Measurements from ENCODE around the gene CD200. TPM values are rescaled to one million over a fixed set of nuclear protein-coding genes. Genes with fewer than 3 reads are reported as not detected.
"Not testable (repeated sequence)": the region's sequence is repeated elsewhere in the genome, so short reads cannot be mapped to it uniquely, and the experiment has no call there.

The CD200 gene
- total RNA-seq, 4 donors from 2014 or later = 3.7 to 15.4 (median 7.1) TPM

- Histone ChIP-seq H3K27me3 (no peaks in the 10 kb centered on the region), H3K4me1 (peaks cover 0 to 4% (median 0%) of the 10 kb centered on the region in 4 donors), H3K9me3 (no peaks in the 10 kb centered on the region), H3K4me3 (no peak overlapping the region), H3K27ac (no peak overlapping the region), H3K36me3 (no peaks in the 10 kb centered on the region)
- TF ChIP-seq POLR2A (IDR thresholded peaks at IDR 0.05) (no peak), CTCF (IDR thresholded peaks at IDR 0.05) (no peak)
- no peak for DNase-seq
Measured at GRCh38 chr3:112395181-112395895, 62.4 kb downstream of the CD200 start.

- no peak overlapping the region for H3K27ac ChIP-seq
- H3K36me3 ChIP-seq = no peaks in the 10 kb centered on the region
- DNase-seq = no peak
- H3K9me3 ChIP-seq = no peaks in the 10 kb centered on the region
- TF ChIP-seq CTCF (IDR thresholded peaks at IDR 0.05) (no peak), POLR2A (IDR thresholded peaks at IDR 0.05) (no peak)
- peaks cover 0 to 4% (median 0%) of the 10 kb centered on the region in 4 donors for H3K4me1 ChIP-seq
- no peaks in the 10 kb centered on the region for H3K27me3 ChIP-seq
- no peak overlapping the region for H3K4me3 ChIP-seq
Measured at GRCh38 chr3:112395896-112396290, 62.9 kb downstream of the CD200 start.

GRCh38 chr3:112397556-112397955 is 64.6 kb downstream of the CD200 start:
- H3K4me1 ChIP-seq = peaks cover 0 to 4% (median 0%) of the 10 kb centered on the region in 4 donors
- H3K27ac ChIP-seq = no peak overlapping the region
- TF ChIP-seq POLR2A (IDR thresholded peaks at IDR 0.05) (no peak), CTCF (IDR thresholded peaks at IDR 0.05) (no peak)
- no peak for DNase-seq
- no peaks in the 10 kb centered on the region for H3K27me3 ChIP-seq
- no peaks in the 10 kb centered on the region for H3K9me3 ChIP-seq
- no peaks in the 10 kb centered on the region for H3K36me3 ChIP-seq
- H3K4me3 ChIP-seq = no peak overlapping the region

- TF ChIP-seq POLR2A (IDR thresholded peaks at IDR 0.05) (no peak), CTCF (IDR thresholded peaks at IDR 0.05) (no peak)
- H3K27ac ChIP-seq = no peak overlapping the region
Measured at GRCh38 chr3:112399064-112399463, 66.1 kb downstream of the CD200 start.

GRCh38 chr3:112399554-112399953 is 66.6 kb downstream of the CD200 start:
- H3K4me1 ChIP-seq, H3K36me3 ChIP-seq, H3K4me3 ChIP-seq, H3K27ac ChIP-seq, DNase-seq, H3K9me3 ChIP-seq, H3K27me3 ChIP-seq: not testable (repeated sequence)

More at GRCh38 chr3:112399064-112399463, 66.1 kb downstream of the CD200 start:
- H3K36me3 ChIP-seq = no peaks in the 10 kb centered on the region
- no peak for DNase-seq
- H3K4me3 ChIP-seq = no peak overlapping the region
- H3K27me3 ChIP-seq = no peaks in the 10 kb centered on the region
- H3K9me3 ChIP-seq = no peaks in the 10 kb centered on the region
- H3K4me1 ChIP-seq = peaks cover 0 to 4% (median 0%) of the 10 kb centered on the region in 4 donors

- H3K27ac ChIP-seq, H3K4me1 ChIP-seq, H3K9me3 ChIP-seq, H3K27me3 ChIP-seq, H3K36me3 ChIP-seq, H3K4me3 ChIP-seq, DNase-seq: not testable (repeated sequence)
Measured at GRCh38 chr3:112400317-112400716, 67.4 kb downstream of the CD200 start.

- H3K27ac ChIP-seq = no peak overlapping the region
- H3K4me1 ChIP-seq = no peaks in the 10 kb centered on the region
- TF ChIP-seq CTCF (IDR thresholded peaks at IDR 0.05) (no peak), POLR2A (IDR thresholded peaks at IDR 0.05) (no peak)
Measured at GRCh38 chr3:112401617-112402016, 68.7 kb downstream of the CD200 start.

More at GRCh38 chr3:112401617-112402016, 68.7 kb downstream of the CD200 start:
- no peak for DNase-seq
- Histone ChIP-seq H3K4me3 (no peak overlapping the region), H3K27me3 (no peaks in the 10 kb centered on the region), H3K9me3 (no peaks in the 10 kb centered on the region), H3K36me3 (no peaks in the 10 kb centered on the region)

All from Peyer's patch (tissue), 4 donors.